NCI-H1930 (cell line): ENCODE measurements around the gene SERPINA9.

ENCODE experiments used
- DNase-seq, 2 experiments: peaks; one replicate each; lab custom pipeline; 2025; lab: John Stamatoyannopoulos, UW

The SERPINA9 gene

DNA sequence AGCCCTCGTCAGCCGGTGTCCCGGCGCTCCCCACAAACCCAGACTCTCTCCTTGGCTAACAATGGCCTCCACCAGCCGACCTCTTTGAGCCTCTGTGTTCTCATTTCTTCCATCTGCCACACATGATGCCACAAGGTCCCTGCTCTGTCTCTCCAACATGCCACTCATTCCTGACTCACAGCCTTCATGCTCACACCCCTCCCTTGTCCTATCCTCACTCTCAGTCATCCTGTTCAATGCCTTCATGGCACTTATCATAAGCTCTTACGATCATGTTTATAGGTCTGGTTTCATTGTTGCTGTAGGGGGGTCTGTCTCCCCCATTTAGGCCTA lies 13.8 kb downstream of the SERPINA9 start:
- DNase-seq, result no peak

DNA sequence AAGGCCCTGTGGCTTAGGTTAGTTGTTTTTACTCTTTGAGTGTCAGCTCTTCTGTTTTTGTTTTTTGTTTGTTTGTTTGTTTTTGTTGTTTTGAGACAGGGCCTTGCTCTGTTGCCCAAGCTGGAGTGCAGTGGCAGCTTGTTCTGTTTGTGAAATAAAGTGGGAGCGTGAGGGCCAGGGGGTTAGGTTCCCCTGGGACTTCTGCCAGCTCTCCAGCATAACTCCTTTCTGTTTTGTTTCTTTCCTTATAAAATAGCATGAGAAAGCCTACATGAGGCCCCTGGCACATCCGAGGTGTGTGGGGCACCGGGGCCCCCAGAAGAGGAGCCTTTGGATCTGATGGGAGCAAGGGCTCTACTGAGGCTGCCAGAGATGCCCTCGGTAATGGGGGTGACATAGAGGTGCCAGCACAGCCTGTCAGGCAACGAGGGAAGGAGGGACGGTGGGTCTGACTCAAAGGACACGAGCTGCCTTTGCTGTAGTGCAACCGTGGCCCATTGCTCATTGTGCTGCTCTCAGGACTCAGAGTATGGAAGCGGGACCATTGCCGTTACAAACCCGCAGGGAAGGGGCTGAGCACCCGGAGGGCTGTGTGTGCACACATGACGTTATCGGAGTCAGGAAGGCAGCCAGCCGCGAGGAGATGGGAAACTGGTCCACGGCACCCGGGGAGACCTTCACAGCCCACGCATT lies 14.3 kb downstream of the SERPINA9 start:
- no peak for DNase-seq

DNA sequence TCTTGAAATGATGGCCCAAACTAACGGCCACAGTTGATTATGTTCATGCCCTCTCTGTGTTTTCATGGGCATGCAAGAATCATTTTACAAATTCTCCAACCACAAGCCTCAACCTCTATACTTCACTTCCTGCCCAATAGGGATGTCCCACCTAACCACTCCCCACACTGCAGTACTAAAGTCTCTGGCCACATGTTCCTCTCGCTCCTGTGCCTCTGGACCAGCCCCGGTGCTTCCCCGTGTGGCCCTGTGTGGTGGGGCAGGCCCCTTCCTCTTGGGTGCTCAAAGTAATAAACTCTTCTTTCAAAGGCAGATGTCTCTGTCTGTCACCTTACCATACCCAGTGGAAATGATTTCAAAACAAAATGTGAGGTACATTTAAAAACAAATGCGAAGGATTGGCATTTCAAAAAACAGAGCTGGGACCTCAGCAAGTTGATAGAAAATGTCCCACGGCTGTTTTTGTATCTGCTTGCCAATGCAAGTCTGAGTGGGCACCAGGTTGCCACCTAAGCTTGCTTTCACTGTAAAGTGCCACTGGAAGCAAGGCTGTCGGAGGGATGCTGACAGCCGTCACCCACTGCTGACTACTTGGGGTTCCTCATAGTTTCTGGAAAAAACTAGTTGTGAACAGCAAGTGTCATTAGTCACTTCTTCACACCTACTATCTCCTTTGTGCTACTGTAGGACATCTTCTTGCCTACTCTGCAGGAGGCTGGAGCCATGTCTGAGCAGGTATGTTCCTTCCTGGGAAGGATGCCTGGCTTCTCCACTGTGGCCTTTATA lies 15.2 kb downstream of the SERPINA9 start:
- no peak for DNase-seq

DNA sequence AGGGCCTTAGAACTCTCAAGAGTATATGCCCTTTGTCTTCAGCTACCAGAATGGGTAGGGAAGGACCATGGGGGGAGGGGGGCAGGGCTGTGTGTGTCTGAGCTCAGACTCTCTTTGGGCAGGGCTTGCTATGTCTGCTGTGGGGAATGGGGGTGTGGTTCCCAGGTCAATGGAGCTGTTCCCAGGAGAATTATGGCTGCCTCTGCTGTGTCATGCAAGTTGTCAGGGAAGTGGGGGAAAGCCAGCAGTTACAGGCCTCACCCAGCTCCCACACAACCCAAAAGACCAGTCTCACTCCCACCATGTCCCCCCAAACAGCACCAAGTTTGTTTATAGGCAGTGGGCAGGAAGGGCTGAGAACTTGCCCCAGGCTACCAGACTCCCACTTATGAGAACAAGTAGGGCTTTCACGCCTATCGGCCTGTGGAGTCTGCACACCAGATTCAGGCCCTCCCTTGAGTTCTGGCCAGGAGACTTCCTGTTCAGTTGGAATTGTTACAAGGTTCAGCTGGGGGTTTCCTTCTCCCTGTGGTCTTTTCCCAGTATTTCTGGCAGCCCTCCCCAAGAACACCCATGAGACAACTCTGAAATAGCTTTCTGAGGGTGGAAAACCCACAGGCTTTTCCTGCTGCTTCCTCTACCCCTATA lies 17.3 kb downstream of the SERPINA9 start:
- DNase-seq, result no peak

DNA sequence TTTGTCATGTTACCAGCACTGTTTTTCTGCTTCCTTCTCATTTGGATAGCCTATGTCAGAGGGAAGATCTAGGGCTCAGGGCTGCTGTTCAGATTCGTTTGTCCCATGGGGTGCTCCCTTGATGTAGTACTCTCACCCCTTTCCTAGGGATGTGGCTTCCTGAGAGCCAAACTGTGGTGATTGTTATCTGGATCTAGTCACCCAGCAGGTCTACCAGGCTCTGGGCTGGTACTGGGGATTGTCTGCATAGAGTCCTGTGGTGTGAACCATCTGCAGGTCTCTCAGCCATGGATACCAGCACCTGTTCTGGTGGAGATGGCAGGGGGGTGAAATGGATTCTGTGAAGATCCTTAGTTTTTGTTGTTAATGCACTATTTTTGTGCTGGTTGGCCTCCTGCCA lies 17.9 kb downstream of the SERPINA9 start:
- DNase-seq, result no peak

DNA sequence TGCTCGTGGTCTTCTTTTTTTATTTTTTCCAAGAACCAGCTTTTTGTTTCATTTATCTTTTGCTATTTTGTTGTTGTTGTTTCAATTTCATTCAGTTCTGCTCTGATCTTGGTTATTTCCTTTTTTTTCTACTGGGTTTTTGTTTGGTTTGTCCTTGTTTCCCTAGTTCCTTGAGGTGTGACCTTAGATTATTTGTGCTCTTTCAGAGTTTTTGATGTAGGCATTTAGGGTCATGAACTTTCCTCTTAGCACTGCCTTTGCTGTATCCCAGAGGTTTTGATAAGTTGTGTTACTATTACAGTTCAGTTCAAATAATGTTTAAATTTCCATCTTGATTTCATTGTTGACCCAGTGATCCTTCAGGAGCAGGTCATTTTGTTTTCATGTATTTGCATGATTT lies 20.1 kb downstream of the SERPINA9 start:
- no peak for DNase-seq

DNA sequence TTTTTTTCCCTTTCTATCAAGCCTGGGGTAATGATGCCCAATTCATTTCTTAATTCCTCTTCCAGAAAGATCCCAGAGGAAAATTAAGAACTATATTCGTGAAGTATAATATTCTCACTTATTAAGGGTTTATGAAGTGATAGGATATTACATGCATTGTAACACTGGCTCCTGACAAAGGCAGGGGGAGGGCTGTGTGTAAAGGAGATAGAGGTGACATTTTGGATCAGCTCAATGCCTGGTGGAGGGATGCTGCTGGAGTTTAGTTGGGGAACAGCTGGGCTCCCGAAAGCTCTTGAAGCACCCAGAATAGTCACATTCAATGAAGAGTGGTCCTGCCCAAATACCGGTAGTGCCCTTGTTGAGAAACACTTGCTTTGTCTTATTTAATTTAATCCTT lies 24.2 kb downstream of the SERPINA9 start:
- DNase-seq, result no peak

DNA sequence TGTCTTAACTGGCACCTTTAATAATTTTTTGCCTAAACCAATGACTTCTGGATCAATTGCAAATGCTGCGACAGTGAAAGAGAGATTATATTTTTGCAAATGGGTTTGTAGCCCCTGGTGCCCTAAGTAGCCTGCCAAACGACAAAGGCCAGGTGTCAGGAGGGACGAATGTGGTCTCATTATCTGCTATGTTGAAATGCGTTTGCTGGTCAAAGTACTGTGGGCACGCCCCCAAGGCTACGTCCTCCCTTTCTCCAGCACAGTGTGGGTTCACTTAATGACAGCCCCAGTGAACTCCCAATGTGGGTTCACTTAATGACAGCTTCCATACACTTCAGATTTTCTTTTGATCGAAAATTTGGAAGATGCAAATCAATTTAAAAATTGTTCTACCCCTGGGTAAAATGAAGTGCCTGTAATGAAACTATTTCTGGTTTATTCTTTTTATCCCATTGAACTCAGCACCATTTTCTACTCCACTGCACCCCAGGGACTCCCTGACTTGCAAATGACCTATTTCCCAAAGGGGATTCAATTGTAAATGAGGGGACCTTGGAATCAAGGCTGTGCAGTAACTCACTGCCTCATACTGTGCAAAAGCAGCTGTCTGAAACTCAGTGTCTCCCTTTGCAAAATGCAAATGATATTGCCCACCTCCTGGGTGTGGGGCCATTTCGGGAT lies 24.8 kb downstream of the SERPINA9 start:
- no peak for DNase-seq

DNA sequence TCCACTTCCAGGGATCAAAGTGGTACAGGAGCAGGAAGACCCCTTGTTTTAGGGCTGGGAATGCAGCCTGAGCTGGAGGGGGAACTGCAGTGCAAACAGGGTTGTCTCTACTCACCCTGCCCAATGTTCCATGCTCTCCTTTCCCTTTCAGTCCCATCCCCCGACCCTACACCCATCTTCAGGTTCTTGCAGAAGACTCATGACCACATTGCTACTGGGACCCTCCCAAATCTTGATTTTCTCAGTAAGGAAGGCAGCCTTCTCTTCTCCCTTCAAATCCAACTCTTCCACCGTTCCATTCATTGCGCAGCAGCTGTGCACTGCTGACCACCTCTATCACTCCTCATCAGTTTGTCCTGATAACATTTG lies 25.3 kb downstream of the SERPINA9 start:
- DNase-seq, result no peak

DNA sequence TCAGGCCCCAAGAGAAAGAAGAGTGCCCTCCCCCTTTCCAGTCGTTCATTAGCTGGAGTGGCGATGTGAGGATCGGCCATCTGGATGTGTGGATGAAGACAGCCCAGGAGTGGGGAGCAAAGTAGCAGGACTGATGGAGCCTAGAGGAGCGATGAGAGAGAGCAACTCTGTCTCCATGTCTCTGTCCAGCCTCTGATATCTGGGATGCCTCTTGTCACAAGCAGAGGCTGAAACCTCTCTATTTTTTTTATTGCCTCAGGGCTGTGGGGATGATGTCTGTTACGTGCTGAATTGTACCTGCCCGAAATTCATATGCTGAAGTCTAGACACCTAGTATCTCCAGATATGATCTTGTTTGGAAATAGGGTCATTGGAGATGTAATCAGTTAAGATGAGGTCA lies 26.1 kb downstream of the SERPINA9 start:
- no peak for DNase-seq

DNA sequence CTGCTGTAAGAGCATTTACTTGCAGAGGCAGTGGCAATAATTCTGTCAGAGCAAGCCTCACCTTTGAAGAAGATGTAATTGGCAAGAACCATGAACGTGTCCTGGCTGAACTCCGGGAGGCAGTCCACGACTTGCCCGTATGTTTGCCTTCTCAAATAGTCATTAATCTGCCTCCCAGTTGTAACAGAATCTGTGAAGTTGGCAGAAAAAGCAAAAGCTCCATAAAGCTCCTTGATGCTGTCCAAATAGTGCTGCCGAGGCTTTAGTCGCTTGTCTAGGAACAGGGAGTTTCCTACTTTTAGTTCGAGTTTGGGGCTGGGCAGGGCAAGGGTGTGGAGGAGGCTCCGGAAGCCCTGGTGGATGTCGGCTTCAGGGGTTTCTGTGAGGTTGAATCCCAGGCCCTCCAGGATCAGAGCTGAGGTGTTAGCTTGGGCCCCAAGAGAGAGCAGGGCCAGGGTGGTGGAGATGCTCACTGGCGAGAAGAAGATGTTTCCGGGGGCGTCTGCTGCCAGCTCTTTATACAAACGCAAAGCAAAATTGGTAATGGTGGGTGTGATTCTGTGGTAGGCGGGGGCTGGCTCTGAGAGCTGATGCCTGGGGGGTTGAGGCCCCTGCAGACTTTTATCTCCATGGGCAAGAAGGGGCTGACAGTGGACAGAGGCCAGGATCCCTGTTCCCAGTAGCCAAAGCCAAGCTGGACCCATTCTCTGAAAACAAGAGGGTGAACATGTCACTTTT lies 27.8 kb downstream of the SERPINA9 start:
- DNase-seq, result no peak

DNA sequence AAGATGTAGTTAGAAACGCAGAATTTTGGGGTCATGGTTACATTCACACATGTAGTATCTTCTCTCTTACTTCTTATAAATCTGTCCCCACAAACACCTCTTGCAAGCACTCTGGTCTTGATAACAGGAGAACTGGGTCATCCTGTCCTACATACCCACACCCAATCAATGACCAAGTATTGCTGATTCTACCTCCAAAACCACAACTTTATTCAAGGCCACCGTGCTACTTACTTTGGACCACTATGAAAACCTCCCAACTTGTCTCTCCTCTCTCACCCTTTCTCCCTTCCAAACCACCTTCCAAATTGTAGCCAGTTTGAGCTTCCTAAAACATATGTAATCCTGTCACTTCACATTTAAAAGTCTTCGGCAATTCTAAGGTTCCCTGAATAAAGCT lies 28.8 kb downstream of the SERPINA9 start:
- no peak for DNase-seq

DNA sequence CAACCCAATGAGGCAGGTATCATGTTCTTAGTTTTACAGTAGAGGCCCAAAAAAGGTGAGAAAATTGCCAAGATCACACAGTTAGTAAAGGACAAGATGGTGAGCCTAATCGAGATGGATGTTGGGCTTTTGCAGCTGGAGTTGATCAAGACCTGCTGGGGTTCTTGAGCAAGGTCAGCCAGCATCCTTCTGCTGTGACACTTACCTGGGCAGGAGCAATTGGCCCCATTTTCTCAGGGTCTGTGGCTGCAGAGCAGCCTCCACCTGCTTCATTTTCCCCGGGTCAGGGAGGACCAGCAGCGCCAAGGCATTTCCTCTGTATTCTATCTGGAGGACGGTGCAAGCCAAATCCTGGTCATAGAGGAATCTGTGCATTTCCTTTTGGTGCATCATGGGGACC lies 29.9 kb downstream of the SERPINA9 start:
- no peak for DNase-seq

DNA sequence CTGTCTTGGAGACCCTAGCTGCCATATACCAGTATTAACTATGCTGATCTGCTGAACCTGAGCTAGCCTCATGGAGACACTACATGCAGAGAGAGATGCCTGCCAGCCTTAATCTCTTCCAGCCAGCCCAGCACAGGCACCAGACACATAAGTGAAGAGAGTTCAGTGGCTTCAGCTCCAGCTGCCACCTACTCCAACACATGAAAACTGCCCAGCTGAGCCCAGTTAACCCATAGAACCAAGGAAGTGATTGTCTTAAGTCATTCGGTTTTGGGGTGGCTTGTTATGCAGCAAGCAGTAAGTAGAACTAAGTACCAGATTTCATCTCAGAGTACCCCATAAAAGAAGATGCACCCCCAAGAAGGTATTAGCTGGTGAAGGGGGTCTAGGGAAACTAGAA lies 31.0 kb downstream of the SERPINA9 start:
- no peak for DNase-seq

DNA sequence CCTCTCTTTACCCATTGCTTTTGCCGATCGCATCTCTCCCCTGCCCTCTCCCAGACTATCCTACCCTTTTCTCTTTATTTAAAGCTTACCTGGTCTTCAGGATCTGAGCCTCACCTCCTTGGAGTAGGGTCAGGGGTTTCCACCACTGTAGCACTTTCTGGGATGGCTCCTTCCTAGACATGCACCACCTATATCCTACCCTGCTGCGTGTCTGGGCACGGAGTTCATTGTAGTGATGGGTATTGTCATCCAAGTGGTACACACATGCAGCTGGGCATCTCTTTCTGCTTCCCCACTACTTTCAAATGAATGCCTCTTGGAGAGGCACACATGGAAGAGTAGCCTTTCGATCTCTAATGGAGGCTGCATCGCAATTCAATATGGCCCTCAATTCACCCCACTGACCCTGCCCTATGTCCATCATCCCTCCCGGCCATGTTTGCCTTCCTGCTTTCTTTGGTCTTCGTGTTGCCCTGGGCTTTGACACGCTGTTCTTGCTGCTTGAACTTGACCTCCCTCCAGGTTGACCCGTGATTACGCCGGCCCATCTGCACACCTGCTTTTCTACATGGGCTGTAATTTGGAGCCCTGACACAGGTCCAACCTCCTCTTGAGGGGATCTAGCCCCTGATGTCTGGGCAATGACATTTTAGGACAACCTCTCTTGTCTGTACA lies 34.3 kb downstream of the SERPINA9 start:
- DNase-seq, result no peak

DNA sequence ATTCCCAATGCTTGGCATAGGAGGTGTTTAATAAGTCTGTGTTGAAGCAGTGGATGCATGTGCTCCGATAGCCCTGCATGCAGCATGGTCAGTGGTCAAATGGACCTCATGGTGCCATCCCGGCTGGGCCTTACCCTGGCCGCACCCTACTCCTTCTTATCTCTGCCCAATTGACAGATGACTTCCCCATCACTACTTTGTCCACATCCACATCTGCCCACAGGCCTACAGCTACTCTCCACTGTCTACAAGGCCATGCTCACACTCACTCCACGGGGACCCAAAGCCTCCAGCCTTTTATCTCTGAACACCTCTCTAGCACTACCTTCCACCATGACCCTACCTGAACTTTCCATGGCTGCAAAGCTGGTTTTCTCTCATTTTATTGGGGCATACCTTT lies 34.9 kb downstream of the SERPINA9 start:
- DNase-seq, result no peak

DNA sequence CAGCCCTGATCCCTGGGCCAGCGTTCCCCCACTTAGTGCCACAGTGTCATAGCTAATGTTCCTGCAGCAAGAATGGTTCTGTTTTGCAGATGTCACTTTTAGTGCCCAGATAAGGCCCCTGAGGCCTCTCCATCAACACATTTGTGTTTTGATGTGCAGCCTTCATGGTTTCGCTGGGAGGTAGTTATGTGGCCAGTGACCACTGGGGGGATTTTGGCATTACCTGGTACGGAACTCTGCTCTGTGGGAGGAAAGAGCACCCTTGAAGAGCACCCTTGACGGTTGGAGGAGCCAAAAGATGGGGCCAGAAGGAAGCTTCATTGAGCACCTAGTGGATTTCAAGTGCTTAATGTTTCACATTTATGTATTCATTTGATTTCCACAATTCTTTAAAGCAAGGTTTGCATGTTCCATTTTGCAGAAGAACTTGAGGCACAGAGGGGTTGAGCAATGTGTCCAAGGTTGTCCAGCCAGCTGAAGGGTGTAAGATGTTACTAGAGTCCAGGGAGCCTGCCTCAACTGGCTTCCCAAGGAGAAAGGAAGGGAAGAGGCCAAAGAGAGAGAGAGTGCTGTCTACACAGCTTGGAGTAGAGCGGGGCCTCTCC lies 36.4 kb downstream of the SERPINA9 start:
- no peak for DNase-seq

DNA sequence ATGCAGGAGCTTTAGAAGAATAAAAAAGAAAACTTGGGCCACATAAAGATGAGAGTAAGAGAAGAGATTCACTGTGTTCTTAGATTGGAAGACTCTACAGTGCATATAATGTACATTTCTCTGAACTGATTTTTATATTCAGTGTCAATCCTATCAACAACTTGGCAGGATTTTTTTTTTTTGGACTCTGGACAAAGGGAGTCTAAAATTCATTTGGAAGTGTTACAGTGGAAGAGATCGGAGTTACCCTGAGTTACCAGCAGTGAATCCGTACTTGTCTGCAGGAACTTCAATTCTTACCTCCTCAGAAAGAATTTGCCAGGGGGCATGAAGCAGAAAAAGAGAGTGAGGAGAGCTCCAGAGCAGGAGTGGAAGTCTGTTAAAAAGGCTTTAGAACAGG lies 47.4 kb downstream of the SERPINA9 start:
- DNase-seq, result no peak

DNA sequence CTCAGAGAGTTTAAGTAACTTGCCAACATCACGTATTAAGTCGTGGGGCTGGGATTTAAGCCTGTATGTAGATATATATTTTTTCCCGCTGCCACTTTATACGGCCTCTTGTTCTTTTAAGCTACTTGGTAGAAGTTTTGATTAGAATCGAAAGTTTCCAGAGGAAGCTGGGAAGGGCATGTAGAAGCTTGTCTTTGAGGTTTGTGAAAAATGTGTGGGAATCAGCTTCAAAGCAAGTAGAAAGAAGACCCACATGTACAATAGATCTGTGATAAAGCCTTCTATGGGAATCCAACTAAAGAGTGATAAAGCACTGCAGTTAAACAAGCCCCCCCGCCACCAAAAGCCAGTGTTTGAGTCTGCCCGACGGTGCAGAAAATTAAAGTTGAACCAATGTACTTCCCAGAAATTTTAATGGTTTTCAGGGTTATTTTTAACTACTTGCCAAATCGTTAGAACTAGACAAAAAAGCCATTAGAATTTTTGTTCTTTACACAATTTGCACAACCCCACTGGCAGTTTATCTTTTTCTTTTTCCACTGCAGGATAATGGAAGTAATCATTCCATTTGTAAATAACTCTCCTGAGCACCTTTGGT lies 48.9 kb downstream of the SERPINA9 start:
- DNase-seq, result no peak

DNA sequence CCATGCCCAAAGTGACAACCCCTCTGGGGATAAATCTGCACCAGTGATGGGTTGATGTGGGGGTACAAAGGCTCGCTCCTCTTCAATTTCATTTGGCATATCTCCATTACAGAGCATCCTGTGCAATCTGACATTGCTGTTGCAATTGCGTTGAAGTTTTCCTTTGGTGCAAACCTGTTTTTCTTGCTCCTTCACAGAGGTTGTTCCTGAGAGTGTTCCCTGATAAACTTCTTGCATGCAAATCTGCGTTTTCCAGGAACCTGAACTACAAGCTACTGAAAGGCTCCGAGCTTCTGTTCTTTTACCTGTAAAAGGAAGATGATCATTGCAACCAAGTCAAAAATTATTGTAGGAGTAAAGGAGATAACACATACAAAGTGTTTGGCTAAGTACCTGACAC lies 49.5 kb downstream of the SERPINA9 start:
- DNase-seq, result no peak

DNA sequence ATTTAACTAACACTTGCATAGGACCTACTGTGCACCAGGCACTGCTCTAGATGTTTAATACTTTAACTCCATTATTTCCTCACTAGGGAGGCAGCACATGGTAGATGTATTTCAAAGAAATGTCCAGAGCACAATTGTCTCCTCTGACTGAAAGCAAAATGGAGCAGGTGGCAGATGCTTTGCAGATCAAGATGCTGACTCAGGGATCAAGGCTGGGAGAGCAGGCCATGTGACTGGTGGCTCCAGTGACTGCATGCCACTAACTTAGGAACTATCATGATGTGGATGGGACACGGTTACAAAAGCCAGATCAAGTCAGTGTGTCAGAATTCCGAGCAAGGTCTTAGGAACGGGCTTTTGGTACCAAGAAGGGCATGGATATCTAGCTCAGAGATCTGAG lies 51.6 kb downstream of the SERPINA9 start:
- DNase-seq, result no peak
